Left ventricle myocardium inferior (tissue), 1 donor: Measurements from ENCODE around the gene PCNX3. TPM values are rescaled to one million over a fixed set of nuclear protein-coding genes. Genes with fewer than 3 reads are reported as not detected.

Experiments used
- DNase-seq: peaks from one replicate; pipeline ENCODE4 v3.0.0-alpha.2; 2020
- H3K27ac ChIP-seq: fragments of 200-600 bp; replicated peaks from 2 replicates; pipeline ENCODE4 v1.8.0; 2021
- H3K27me3 ChIP-seq: fragments of 200-600 bp; 2 replicates; pipeline ENCODE4 v1.8.0; 2021; ENCODE audit warnings: low read depth
- H3K36me3 ChIP-seq: fragments of 200-600 bp; 2 replicates; pipeline ENCODE4 v1.8.0; 2021
- H3K4me1 ChIP-seq: fragments of 200-600 bp; 2 replicates; pipeline ENCODE4 v1.8.0; 2021
- H3K4me3 ChIP-seq: fragments of 200-600 bp; 2 replicates; pipeline ENCODE4 v1.8.0; 2021; ENCODE audit warnings: mild to moderate bottlenecking, moderate library complexity
- H3K9me3 ChIP-seq: fragments of 200-600 bp; replicated peaks from 2 replicates; pipeline ENCODE4 v1.8.0; 2021
- intact Hi-C: fragments of 100-400 bp; cut with micrococcal nuclease; formaldehyde crosslinking; loops from one replicate; pipeline ENCODE4 v1.11.0; 2022
- total RNA-seq: library from RNA; stranded (reverse); fragmentation: NEBNext Ultra II Directional; extraction: Animal tissue kit (Norgen Biotek cat#: 25700); gene quantifications from one replicate; pipeline ENCODE4 v1.2.1, GENCODE V29; 2021
- TF ChIP-seq, protein P1 (sequence below): fragments of 200-600 bp; IDR thresholded peaks from 2 replicates; pipeline ENCODE4 v1.8.0; 2021; ENCODE audit warnings: antibody characterized with exemption, mild to moderate bottlenecking, borderline replicate concordance
- donor health status: DM: no; HTN: yes; CAD: no; lungs with severe emphysema.

PCNX3 gene
- total RNA-seq, 1 donor from 2014 or later: 11.9 TPM

DNA sequence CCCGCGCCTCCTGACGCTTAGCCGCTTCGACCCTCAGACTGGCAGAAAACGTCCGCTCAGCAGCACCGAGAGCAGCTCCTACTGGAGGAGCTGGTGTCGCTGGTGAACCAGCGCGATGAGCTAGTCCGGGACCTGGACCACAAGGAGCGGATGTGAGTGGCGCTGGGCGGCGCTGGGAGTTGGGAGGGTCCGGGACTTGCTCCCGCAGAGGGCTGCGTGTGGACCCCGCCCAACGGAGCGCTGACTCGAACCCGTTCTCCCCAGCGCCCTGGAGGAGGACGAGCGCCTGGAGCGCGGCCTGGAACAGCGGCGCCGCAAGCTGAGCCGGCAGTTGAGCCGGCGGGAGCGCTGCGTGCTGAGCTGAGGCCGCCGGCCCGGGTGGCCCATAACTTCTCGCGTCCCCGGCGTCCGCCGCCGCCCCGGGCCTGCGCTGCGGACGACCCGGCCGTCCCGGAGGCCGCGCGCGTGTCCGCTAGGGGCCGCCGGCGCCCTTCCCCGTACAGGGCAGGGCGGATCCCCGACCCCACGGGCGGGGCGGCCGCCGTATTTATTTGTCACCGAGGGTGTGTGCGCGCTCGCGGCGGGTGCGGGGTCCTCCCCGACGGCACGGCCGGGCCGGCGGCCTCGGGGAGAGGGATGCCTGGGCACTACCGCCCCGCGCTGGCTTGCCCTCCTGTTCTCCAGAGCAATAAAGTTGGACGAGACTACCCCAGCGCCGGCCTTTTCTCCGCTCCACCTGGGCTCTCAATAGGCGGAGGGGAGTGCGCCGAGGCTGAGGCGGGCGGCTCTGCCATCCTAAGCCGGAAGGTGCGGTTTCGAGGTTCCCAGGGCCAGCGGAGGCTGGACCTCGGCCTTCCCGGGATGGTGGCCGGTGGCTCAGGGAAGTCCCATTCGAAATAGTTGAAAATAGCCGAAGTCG, 23.4 kb upstream of the PCNX3 start:
- Histone ChIP-seq H3K36me3 (peaks cover 25% of the 10 kb centered on the region), H3K4me3 (peak overlapping the region; percentile 53), H3K27me3 (no peaks in the 10 kb centered on the region), H3K9me3 (no peaks in the 10 kb centered on the region), H3K27ac (peak overlapping the region; percentile 91), H3K4me1 (peaks cover 80% of the 10 kb centered on the region)
- DNase-seq: peak; percentile 54
- TF ChIP-seq, protein P1, sequence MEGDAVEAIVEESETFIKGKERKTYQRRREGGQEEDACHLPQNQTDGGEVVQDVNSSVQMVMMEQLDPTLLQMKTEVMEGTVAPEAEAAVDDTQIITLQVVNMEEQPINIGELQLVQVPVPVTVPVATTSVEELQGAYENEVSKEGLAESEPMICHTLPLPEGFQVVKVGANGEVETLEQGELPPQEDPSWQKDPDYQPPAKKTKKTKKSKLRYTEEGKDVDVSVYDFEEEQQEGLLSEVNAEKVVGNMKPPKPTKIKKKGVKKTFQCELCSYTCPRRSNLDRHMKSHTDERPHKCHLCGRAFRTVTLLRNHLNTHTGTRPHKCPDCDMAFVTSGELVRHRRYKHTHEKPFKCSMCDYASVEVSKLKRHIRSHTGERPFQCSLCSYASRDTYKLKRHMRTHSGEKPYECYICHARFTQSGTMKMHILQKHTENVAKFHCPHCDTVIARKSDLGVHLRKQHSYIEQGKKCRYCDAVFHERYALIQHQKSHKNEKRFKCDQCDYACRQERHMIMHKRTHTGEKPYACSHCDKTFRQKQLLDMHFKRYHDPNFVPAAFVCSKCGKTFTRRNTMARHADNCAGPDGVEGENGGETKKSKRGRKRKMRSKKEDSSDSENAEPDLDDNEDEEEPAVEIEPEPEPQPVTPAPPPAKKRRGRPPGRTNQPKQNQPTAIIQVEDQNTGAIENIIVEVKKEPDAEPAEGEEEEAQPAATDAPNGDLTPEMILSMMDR: peak; percentile 49
- intact Hi-C loops: loop anchor here (10.0 kb wide), 1 partner anchor 57 kb away; no protein-coding TSS in a partner anchor

DNA sequence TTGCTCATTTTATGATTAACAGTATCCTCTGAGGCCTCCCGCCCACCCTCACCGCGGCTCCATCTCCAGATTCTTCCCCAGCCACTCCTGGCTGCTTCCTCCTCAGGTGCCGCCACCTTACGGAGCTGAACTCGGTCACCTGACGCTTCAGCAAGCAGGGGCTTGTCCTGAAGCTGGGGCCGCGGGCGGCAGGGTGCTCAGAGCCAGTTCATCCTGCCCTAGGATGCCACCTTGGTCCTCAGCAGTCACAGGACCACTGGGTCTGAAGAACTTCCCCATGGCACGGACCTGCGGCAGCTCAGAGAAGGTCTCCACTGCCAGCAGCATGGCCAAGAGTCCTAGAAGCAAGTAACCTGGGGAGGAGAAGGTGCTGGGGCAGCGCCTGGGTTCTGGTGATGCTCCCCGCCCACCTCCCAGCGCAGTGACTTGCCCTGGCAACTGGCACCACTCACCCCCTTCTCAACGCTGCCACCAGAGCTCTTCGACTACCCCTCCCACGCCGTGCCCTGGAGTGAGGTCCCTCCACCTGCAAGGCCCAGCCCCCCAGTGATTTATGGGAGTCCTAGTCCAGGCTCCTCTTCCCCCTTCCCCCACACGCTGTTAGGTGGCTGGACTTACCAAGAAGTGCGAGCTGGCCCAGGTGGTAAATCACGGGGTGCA, 22.6 kb upstream of the PCNX3 start:
- intact Hi-C loops: loop anchor here (10.0 kb wide), 1 partner anchor 58 kb away; no protein-coding TSS in a partner anchor
- H3K9me3 ChIP-seq: no peaks in the 10 kb centered on the region
- no peak for DNase-seq
- TF ChIP-seq, protein P1: no peak
- H3K27me3 ChIP-seq: no peaks in the 10 kb centered on the region
- H3K4me1 ChIP-seq: peaks cover 72% of the 10 kb centered on the region
- peak overlapping the region; percentile 53 for H3K4me3 ChIP-seq
- peak overlapping the region; percentile 91 for H3K27ac ChIP-seq
- H3K36me3 ChIP-seq: peaks cover 32% of the 10 kb centered on the region

DNA sequence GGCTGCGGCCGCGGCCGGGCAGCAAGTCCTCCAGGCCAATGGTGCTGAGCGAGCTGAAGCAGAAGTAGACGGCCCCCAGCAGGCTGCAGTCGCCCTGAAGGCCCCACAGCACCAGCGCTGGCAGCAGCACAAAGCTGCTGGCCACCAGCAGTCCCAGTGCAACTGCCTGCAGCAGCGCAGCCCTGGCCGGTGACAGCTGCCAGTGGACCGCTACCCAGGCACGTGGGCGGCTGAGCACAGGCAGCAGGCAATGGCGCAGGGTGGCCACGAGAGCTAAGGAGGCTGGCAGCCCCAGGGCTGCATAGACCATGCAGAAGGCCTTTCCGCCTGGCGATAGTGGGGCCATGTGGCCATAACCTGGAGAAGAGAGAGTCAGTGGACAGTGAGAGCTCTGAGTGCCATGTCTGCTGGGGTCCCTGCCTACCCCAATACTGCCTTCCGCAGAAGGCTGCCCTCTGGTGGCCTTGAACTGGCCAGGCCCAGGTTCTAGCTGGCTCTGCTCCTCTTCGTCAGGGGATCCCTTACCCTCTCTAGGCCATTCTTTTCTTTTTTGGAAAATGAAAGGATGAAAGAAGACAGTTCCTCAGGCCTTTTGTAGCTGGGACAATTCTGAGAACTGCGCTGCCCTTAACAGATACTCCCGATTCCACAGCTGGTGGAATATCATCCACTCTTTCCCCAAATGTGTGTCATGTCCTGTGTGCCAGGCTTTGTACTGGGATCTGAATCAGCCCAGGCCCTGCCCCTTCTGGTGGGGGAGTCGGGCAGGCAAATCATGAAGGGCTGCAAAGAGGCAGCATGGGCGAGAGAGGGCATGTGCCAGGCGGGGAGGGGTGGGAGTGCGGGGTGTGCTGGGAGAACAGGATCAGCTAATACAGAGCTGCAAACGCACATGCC, 21.8 kb upstream of the PCNX3 start:
- TF ChIP-seq, protein P1: peak; percentile 78
- no peak for DNase-seq
- H3K4me1 ChIP-seq: peaks cover 65% of the 10 kb centered on the region
- peaks cover 40% of the 10 kb centered on the region for H3K36me3 ChIP-seq
- no peaks in the 10 kb centered on the region for H3K27me3 ChIP-seq
- no peaks in the 10 kb centered on the region for H3K9me3 ChIP-seq
- no peak overlapping the region for H3K4me3 ChIP-seq
- peak overlapping the region; percentile 1 for H3K27ac ChIP-seq
- intact Hi-C loops: loop anchor here (10.0 kb wide), 1 partner anchor 59 kb away; no protein-coding TSS in a partner anchor

DNA sequence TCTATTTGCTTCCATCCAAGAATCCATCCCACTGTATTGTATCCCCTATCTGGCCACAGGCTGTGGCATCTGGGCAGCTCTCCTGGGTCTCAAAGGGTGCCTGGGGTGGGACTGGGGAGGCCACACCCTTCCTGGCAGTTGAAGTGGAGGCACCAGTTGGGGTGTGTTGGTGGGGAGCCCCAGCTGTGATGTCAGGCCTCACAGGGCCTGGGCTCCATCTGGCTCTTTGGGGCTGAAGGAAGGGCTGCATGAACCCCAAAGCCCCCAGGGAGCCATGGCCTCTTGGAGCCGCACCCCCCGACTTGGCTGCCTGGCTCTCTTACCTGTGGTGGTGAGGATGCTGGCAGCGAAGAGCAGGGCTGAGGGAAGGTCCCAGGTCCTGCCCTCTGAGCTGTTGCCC, 20.4 kb upstream of the PCNX3 start:
- H3K27ac ChIP-seq: no peak overlapping the region
- DNase-seq: no peak
- no peaks in the 10 kb centered on the region for H3K9me3 ChIP-seq
- no peaks in the 10 kb centered on the region for H3K27me3 ChIP-seq
- peaks cover 50% of the 10 kb centered on the region for H3K36me3 ChIP-seq
- peaks cover 51% of the 10 kb centered on the region for H3K4me1 ChIP-seq
- intact Hi-C loops: loop anchor here (10.0 kb wide), 1 partner anchor 60 kb away; no protein-coding TSS in a partner anchor
- no peak overlapping the region for H3K4me3 ChIP-seq
- TF ChIP-seq, protein P1: no peak
